Colonic mucosa (tissue), 4 donors: ENCODE results near the gene GLIPR2. TPM values are rescaled to one million over a fixed set of nuclear protein-coding genes. Genes with fewer than 3 reads are reported as not detected.

ENCODE experiments used
- DNase-seq: peaks from one replicate; pipeline ENCODE4 v3.0.0-alpha.2; 2020
- H3K27ac ChIP-seq: fragments of 200-600 bp; one replicate; pipeline ENCODE4 v1.8.0; 2021
- H3K27me3 ChIP-seq: fragments of 200-600 bp; one replicate; pipeline ENCODE4 v1.8.0; 2021
- H3K36me3 ChIP-seq: fragments of 200-600 bp; one replicate; pipeline ENCODE4 v1.8.0; 2021
- H3K4me1 ChIP-seq: fragments of 200-600 bp; one replicate; pipeline ENCODE4 v1.8.0; 2021; ENCODE audit warnings: mild to moderate bottlenecking
- H3K4me3 ChIP-seq: fragments of 200-600 bp; one replicate; pipeline ENCODE4 v1.8.0; 2021
- H3K9ac ChIP-seq, 2 donors: one replicate each; pipeline ENCODE4 v1.7.0; 2013; ENCODE audit warnings: control low read depth in 2 of 2, low read depth in 2 of 2, low read length in 2 of 2
- H3K9me3 ChIP-seq: fragments of 200-600 bp; one replicate; pipeline ENCODE4 v1.8.0; 2021
- CTCF ChIP-seq: fragments of 200-600 bp; IDR thresholded peaks from one replicate; pipeline ENCODE4 v1.8.0; 2022; ENCODE audit warnings: antibody characterized with exemption, mild to moderate bottlenecking
- intact Hi-C: fragments of 100-400 bp; cut with DNase I; formaldehyde crosslinking; loops from one replicate; pipeline ENCODE4 v1.14.1; 2022
- total RNA-seq, 2 donors: library from RNA; stranded (reverse); fragmentation: NEBNext Ultra II Directional in 1 of 2; extraction: Animal tissue kit (Norgen Biotek cat#: 25700) in 1 of 2; gene quantifications; one replicate each; pipeline ENCODE4 v1.2.1, GENCODE V29; 2021
- donor health status: healthy.
- donor health status: DM: no; HTN: no; CAD: no.
- donor health status: DM: no; HTN: no; CAD: no.

Gene GLIPR2
- total RNA-seq, 2 donors from 2014 or later, result 33.1 to 44.9 TPM

- Histone ChIP-seq H3K36me3 (no peaks in the 10 kb centered on the region), H3K9ac (peak overlapping the region in 1 of 2 donors; percentile 72), H3K9me3 (no peaks in the 10 kb centered on the region), H3K27ac (peak overlapping the region; percentile 78), H3K4me3 (no peak overlapping the region), H3K27me3 (no peaks in the 10 kb centered on the region), H3K4me1 (peaks cover 15% of the 10 kb centered on the region)
- no peak for DNase-seq
- intact Hi-C loops, result no loop called here
- TF ChIP-seq CTCF, result no peak
Measured at GRCh38 chr9:36141761-36142160, 5.2 kb downstream of the GLIPR2 start.

- Histone ChIP-seq H3K4me3 (peak overlapping the region; percentile 14), H3K36me3 (no peaks in the 10 kb centered on the region), H3K9me3 (no peaks in the 10 kb centered on the region), H3K9ac (peak overlapping the region; percentile 54 to 72), H3K27me3 (no peaks in the 10 kb centered on the region), H3K27ac (peak overlapping the region; percentile 78), H3K4me1 (peaks cover 15% of the 10 kb centered on the region)
- peak; percentile 71 for DNase-seq
- intact Hi-C loops, result no loop called here
- TF ChIP-seq CTCF, result no peak
Measured at GRCh38 chr9:36142510-36143244, 6.1 kb downstream of the GLIPR2 start.

GRCh38 chr9:36143245-36143641 lies 6.7 kb downstream of the GLIPR2 start:
- intact Hi-C loops, result no loop called here
- H3K9ac ChIP-seq, result peak overlapping the region; percentile 54 to 72
- H3K27ac ChIP-seq, result peak overlapping the region; percentile 78
- H3K27me3 ChIP-seq, result no peaks in the 10 kb centered on the region
- no peak for TF ChIP-seq CTCF
- H3K4me1 ChIP-seq, result peaks cover 17% of the 10 kb centered on the region
- H3K36me3 ChIP-seq, result no peaks in the 10 kb centered on the region
- H3K9me3 ChIP-seq, result no peaks in the 10 kb centered on the region
- no peak for DNase-seq
- H3K4me3 ChIP-seq, result peak overlapping the region; percentile 14

- DNase-seq, result no peak
- H3K36me3 ChIP-seq, result no peaks in the 10 kb centered on the region
- intact Hi-C loops, result no loop called here
- H3K9me3 ChIP-seq, result no peaks in the 10 kb centered on the region
- no peak overlapping the region for H3K4me3 ChIP-seq
- no peak overlapping the region for H3K9ac ChIP-seq
- H3K4me1 ChIP-seq, result peaks cover 19% of the 10 kb centered on the region
- TF ChIP-seq CTCF, result no peak
- no peaks in the 10 kb centered on the region for H3K27me3 ChIP-seq
- no peak overlapping the region for H3K27ac ChIP-seq
Measured at GRCh38 chr9:36144309-36145232, 8.0 kb downstream of the GLIPR2 start.

- Histone ChIP-seq H3K27me3 (no peaks in the 10 kb centered on the region), H3K9me3 (no peaks in the 10 kb centered on the region), H3K27ac (no peak overlapping the region), H3K4me3 (no peak overlapping the region), H3K4me1 (peaks cover 19% of the 10 kb centered on the region), H3K36me3 (no peaks in the 10 kb centered on the region), H3K9ac (no peak overlapping the region)
- intact Hi-C loops, result no loop called here
- TF ChIP-seq CTCF, result no peak
- no peak for DNase-seq
Measured at GRCh38 chr9:36145970-36146369, 9.4 kb downstream of the GLIPR2 start.
